ENCODE data around the gene B3GAT1.

The B3GAT1 gene

DNA sequence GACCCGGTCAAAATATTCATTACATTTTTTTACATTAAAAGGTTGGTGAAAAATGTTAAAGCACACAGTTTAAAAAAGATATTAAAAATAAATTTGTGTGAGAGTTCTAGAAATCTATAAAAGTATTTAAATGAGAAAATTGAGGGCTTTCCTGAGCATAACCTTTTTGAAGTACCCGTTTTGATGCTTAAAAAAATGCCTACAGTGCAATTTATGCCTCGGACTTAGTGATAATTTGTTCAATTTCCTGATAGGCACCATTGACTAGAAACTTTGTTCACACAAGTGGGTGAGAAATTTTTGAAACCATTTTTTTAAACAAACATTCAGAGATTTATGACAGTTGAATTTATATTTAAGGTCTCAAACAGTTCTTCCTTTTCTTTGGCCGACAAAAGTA, 29.7 kb upstream of the B3GAT1 start:
- DNase-seq (ENCODE audit: low spot score) = no peak

DNA sequence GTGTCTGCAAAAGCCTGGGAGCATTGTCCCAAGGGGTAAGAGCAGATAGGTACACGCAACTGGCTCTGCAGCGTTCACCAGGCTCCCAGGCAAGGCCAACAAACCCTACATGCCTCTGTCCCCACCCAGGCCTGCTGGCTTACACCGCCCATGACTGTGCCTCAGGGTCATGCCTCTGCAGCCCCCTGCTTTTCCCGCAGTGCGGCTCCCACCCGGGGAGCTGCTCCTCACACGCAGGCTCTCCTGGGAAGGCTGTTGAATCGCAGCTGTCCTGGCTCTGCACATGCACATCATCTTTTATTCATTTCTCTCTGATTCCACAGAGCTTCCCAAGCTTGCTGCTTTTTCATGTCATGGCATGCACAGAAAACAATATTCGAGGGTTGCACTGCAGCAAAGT, 29.2 kb upstream of the B3GAT1 start:
- DNase-seq (ENCODE audit: low spot score) = no peak

DNA sequence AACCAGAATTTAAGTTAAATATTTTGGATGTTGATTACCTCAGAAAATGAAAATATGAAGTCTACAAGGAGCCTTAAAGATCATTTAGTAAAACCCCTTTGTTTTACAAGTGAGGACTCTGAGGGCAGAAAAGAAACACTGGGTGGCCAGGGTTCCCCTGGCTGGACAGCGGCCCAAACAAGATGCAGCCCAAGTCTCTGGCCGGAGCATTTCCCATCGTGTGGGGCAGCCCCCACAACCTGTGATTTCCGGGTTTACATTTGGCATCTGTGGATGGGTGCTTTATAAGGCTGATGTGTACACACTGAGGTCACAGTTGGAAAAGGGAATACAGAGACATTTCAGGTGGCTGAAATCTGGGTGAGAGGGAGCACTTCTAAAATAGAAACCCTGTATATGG, 28.8 kb upstream of the B3GAT1 start:
- DNase-seq (ENCODE audit: low spot score) = no peak

DNA sequence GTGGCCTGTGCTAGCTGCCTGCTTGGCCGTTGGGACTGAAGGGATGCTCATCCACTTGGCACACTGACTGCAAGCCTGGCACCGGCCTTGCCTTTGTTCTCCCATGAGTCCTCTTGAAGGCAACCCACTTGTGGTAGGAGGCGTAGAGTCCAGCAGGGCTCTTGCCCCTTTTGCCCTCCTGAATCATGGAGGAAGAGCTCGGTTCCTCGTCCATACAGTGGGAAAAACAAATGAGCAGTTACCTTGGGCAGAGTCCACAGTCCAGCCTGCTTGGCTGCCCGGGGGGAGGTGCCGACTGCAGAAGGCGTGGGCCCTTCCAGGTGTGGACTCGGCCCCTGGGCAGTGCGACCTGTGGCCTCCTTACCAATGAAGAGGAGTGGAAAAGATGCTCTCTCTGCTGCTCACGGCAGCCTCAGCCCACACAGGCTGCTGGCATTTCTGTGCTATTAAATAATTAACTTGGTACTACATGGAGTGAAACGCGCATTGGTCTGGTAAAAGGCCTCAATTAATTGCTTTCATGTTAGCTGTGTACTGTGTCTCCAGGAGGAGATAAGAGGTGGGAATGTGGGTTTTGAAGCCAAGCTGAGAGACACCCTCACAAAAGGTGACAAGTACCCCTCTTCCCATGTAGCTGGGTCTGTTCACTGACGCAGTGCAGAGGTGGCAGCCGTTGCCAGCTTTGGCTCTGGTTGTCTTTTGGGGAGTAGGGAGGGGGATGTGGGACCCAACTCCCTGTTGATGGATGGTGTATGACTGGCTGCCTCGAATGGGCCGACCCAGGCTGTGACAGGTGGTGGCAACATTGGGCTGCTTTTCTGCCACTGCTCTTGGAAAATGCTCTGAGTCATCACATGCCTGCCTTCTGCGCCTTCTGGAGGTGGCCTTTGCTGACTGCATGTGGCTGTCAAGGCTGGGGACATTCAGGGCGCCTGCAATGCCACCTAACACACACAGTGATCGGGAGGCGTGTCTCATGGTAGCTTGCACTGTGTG, 26.8 kb upstream of the B3GAT1 start:
- DNase-seq (ENCODE audit: low spot score) = no peak

DNA sequence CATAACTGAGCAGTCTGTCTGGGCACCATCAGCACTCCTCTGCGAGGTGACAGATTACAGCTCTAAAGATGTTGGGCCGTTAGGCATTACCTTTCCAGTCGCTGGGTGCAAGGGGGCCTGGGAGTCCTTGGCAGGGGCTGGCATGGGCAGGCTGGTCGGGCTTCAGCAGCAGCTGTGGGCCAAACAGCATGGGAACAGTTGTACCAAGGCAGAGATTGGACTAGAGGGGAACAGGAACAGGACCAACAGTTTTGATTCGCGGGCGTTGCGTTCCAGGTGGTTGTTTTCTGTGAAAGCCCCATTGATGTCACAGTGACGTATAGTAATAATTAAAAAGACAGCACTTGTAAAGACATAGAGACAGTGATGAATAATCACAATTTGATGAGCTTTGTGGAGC, 25.8 kb upstream of the B3GAT1 start:
- no peak for DNase-seq (ENCODE audit: low spot score)

DNA sequence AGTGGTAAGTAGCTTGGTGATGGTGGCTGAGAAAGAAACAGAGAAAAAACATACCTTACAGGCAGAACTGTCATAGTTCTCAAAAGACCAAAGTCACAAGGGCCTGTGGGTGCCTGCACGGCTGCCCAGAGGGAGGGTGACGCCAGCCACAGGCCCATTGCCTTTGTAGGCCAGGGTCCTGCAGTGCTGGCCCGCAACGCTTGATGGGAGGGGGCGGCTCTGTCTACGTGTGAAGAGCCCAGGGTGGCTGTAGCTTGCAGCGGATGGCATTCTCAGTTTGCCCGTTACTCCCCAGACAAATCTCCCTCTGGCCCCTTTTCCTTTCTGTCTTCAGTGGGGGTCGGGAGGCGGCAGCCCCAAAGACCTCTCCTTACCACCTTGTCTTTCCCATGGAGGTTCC, 24.7 kb upstream of the B3GAT1 start:
- no peak for DNase-seq (ENCODE audit: low spot score)

DNA sequence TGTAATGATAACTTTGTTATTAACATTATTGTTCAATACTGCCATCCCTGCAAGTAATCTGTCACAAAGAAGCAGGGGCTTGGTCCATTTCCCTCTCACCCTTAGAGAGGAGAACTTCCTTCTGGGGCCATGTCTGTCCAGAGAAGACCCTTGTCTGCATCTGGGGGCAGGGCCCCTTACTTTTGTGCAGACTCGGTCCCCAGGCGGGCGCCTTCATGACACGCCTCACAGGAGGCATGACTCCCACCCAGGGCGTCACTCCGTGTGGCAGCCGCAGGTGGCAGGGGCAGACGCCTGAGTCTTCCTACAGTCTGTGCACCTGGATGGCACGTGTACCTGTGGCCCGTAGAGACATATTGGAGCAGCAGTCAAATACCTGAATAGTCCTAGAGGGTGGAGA, 21.8 kb upstream of the B3GAT1 start:
- DNase-seq (ENCODE audit: low spot score) = no peak

DNA sequence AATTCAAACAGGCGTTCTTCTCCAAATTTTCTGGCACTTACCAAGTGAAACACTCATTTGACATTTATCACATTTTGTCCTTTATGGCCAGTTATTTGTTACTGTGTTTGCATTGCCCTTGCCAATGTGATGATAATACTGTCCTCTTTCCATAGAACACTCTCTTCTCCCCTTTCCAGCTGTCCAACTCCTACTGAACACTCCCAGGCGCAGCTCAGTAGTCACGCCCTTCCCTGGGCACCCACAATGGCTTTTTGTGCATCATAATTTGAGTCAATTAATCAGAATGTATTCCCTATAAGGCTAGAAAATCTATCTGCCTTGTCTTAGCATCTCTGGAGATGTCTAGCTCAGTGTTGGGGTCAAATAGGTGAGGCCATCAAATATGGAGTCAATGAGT, 21.2 kb upstream of the B3GAT1 start:
- DNase-seq (ENCODE audit: low spot score) = no peak

DNA sequence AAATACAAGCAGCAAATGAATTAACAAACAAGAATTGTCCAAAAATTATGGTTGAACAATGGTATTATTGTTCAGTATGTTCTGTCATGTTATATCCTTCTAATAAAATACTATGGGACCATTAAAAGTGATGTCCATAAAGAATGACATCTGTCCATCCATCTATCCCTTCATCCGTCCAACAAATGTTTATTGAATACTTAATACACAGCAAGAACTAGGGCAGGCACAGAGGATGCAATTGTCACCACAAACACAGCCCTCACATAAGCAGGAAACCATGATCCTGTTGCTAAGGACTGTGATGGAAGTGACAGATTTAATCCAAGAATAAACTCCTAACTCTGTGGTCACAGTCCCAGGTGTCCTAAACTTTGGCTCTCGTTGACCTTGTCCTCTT, 20.7 kb upstream of the B3GAT1 start:
- no peak for DNase-seq (ENCODE audit: low spot score)

DNA sequence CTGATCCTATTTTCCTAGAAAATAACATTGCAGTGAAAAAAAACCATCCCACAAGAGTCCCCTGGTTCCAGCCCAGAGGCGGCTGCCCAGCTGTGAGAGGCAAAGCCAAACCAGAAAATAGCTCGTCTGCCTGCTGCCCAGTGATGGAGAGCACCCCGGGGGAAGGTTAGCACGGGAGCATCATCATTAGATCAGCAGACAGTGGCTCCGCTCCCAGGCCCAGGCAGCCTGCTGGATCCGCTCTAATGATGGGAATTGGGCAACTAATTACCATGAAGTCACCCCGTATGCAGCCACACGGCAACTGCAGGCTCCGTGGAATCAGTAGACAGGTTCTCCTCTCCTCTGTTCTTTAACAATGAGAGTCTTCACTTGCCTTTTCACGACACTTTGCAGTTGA, 17.1 kb upstream of the B3GAT1 start:
- DNase-seq (ENCODE audit: low spot score) = no peak

DNA sequence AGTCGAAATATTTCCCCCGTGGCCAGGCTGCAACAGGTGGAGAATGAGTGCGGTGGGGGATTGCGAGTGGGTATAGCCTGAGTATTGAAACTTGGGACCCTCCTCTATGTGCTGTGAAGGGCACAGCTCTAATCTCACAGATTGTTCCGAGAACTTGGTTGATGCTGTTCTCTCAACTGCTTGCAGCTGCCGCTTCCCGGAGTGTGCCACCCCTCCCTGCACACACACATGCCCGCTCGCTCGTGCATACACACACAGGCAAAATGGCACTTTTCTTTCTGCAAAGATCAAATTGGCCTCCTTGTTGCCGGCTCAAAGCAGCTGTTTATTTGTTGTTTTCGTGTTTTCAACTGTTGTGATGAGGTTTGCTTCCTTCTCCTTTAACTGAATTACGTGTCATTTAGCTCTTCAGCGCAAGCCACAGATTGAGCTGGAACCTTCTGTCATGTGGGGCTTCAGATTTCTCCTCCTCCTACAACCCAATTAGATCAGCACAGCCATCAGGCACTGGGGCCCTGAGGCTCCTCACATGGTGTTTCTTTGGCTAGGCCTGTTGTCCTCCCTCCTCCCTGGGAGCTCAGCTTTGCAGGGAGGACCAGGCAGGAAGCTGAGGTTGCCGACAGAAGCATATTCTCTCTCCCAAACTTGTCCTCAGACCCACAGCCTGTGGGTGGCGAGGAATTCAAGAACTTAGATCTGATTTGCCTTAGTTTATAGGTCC, 13.9 kb upstream of the B3GAT1 start:
- no peak for DNase-seq (ENCODE audit: low spot score)

DNA sequence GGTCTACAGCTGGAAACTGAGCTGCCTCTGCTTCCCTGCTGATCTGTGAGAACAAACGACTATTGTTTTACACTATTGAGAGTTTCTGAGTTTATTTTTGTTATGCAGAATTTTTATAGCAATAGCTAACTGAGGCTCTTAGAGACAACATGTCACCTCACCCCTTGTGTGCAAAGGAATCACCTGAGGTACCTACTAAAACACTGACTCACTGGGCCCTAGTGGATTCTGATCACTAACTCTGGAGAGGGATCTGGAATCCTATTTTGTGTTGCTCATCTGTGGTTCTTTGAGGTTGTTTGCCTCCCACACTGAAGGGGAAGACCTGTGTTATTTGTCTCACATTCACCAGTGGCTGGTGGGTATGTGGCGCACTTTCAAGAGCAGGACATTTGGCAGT, 13.4 kb upstream of the B3GAT1 start:
- no peak for DNase-seq (ENCODE audit: low spot score)

DNA sequence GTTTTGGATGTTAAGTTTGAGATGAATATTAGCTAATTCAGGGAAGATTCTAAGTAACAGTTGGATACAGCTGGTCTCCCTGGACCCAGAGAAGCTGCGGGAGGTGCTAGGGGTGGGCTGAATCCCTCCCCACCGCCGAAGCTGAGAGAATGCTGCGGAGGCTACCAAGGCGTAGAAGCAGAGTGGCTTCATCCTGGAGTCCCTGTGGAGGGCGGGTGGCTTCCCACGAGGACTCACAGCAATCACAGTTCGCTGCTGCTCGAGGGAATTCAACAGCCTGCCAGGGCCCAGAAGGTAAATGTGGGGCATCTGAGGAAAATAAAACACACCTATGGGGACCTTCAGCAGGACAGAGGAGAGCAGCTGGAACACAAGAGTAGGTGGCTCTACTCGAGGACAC, 11.1 kb upstream of the B3GAT1 start:
- no peak for DNase-seq (ENCODE audit: low spot score)

DNA sequence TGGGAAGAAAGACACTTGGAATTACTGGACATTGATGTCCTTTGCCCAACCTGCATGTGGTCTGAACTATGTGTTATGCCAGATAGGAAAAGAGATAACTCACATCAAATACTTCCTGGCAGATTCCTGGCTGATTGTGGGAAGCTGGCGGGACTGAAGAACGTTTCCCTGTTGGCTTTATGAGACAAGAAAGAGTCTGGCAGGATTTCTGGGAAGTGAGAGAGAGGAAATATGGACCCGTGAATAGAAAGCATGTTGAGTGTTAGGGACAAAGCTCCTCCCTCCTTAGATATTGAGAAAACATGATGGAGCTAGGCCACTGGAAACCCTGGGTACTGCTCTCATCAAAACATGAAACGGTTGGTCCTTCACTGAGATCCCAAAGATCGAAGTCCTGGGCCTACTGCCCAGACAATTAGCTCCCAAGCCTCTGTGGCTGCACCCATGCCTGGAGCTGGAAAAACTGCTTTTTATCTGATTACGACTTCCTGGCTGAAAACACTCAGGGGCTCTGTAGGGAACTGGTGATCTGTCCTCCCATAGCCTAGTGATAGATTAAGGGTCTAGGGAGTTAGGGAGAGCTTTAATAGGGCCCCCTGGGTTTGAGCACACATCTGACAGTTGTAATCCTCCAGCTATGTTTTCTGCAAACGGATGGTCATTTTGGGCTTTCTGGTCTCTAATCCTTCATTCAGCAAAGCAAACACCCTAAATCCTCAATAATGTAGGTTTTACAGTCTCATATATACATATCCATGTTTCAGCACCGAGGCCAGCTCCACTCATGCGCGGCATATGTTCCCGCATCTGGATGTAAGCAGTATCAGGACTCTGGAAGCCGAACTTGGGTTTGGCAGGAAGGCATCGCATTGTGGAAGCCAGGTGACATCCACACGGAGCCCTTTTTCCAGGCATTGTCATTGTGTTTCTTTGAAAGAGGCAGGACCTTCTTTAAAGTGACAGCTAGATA, 6.1 kb upstream of the B3GAT1 start:
- no peak for DNase-seq (ENCODE audit: low spot score)

DNA sequence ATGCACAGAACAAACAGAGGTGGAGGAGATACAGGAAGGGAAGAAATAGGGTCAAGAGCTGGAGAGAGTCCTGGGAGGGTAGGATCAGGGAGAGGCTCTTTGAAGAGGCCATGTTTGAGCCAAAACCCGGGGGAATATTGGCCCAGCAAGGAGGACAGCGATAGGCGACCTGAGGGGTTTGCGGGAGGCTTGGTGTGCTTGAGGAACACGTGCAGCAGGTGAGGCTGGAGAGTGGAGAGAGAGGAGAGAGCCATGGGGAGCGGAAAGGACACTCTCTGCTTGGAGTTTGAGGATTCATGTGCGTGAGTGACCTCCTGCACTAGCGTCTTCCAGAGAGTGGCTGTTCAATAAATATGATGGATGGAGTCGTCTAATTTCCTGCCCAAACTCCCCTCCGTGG, 4.7 kb upstream of the B3GAT1 start:
- no peak for DNase-seq (ENCODE audit: low spot score)

DNA sequence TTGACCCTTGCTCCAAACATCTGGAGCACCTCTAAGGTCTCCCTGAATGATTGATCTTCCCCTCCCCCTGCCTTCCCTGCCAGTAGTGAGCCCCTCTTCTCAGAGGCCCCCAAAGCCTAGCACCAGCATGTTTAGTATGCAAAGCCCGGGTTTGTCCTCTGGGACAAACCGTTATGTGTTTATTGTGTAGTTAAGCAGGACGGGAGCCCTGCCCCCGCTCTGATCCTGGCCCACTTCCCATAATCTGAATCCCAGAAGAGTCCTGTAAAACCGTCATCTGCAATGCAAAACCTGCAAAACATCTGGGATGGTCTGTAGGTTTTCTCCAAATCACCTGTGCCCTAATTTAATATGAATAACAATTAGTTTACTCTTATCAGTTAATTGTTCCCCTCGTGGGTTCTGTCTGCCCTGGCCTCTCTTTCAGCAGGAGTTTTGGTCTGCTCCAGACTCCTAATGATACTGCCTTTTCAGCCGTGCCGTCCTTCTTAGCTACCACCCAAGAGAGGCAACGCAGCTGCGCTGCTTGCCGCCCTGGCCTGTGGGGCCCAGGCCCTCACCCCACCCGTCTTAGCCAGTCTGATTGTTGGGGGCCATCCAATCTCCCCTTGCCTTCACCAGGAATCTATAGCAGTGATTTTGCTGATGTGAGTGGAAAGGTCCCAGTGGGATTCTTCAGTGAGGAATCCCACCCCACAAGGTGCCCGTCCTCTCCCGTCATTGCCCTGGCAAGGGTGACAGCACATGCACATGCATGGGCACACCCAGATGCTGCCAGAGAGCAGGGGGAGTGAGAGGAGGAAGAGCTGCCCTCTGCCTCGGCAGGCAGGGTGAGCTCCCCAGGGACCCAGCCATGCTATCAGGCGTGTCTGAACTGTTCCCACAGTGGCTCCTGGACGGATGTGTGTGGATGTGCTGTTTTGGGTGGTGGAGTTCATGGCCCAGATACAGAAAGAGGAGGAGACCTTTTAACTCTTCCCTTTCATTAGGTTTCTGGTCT, 3.0 kb upstream of the B3GAT1 start:
- DNase-seq (ENCODE audit: low spot score) = no peak

DNA sequence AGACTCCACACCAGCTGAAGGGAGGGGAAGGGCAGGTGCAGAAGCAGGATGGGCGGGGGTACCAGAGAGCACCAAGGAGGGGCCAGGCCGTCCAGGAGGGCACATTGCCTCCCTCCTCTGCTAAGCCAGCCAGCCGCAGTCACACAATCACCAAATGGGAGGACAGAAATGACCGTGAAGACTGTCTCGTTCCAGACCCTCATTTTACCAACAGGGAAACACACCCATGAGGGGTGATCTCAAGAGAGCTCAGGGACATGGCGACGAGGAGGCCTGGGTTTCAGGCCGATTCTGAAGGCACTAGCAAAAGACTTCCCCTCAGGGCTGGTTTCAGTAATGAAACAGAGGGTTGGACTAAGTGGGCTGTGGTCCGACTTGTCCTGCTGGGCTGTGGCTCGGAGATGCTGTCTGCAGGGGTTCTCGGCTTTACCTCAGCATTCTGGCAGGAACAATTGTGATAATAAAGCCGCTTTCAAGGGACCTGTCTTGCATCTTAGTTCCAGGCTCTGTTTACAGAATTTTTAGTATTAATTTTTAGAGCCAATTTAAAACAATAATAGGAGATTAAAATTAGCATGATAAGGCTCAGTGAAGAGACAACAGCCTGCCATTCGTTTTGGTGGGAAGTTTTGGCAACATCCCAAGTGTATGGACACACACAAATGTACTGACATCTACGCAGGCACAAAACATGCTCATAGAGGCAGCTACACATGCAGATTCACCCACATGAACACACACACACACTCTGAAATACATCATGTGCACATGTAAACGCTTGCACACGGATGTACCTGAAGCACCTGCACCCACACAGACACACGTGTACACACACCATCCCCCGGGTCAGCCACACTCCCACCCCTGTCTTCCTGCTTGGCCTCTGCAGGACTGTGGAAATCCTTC, 2.0 kb upstream of the B3GAT1 start:
- no peak for DNase-seq (ENCODE audit: low spot score)

DNA sequence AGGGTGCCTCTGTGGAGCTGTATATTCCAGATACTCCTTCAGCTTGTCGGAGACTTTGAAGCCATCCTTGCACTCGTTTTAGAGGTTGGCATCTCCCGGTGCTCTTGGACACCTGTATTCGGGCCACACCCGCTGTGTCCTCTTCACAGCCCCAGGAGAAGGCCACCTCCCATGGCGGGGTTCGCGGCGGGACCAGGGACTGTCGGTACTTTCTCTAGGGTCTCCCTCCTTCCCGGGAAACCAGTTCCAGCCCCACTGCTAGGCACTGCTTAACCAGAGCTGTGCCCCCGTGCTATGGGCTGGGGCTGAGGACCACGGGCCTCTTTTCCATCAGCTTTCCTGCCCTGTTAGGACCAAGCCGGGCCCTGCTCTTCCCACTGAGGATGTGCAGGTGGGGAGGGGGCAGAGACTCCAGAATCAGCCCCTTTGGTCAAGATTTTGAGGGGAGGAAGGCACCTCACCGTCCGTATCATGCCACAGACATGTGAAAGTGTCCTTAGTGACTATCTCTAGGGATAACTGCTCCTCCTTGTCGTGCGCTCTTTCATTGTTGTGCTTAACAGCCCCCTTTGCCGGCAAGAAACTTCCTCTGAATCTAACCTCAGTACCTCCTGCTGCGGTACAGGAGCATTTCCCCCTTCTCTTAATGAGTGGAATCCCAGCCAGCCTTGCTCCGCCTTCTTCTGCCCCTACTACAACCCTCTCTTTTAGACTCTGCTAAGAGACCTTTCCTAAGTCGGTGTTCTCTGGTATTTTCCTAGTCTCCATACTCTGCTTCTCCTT, 1.2 kb upstream of the B3GAT1 start:
- DNase-seq (ENCODE audit: low spot score) = no peak

DNA sequence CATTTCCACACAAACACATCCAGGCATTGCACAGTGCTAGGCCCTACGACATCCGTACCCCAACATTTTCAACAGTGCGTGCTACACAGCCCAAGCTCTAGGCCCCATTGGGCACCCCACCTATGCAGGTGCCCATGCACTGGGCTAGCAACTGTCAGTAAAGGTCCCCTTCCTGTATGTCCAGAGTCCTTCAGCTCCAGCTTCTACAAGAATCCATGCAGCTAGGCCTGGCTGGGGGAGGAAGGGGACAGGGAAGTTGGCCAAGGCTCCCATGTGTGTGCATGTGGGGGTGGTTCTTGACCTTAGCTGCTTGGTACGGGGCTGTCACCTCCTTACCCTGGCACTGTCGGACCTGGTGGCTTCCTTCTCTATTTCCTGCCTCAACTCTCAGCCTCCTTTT, 1.3 kb downstream of the B3GAT1 start:
- no peak for DNase-seq (ENCODE audit: low spot score)

Data from germinal center (tissue), 1 donor.